ENCODE results near the gene GRPEL2. TPM values are rescaled to one million over a fixed set of nuclear protein-coding genes. Genes with fewer than 3 reads are reported as not detected.

The GRPEL2 gene
- total RNA-seq, 2 experiments from 2014 or later = 35.7 to 36.7 TPM

Other genes with a start within 250 kb of the GRPEL2 start
- gene ABLIM3, start 204.0 kb upstream of the GRPEL2 start, total RNA-seq = not detected
- gene AFAP1L1, start 73.6 kb upstream of the GRPEL2 start, total RNA-seq = under 1 TPM; 0.08 TPM
- 10 to 100 TPM; 21.7 to 22.3 TPM for gene PCYOX1L, start 12.5 kb downstream of the GRPEL2 start, total RNA-seq
- not detected for gene IL17B, start 33.8 kb downstream of the GRPEL2 start, total RNA-seq
- gene CSNK1A1, start 205.9 kb downstream of the GRPEL2 start, total RNA-seq = 100 to 1,000 TPM; 164 to 174 TPM
- under 1 TPM; 0.15 to 0.23 TPM for gene ARHGEF37, start 236.0 kb downstream of the GRPEL2 start, total RNA-seq